Left lung (tissue), 10 donors: ENCODE measurements around the gene PLPP3. TPM values are rescaled to one million over a fixed set of nuclear protein-coding genes. Genes with fewer than 3 reads are reported as not detected.

ENCODE experiments used
- ATAC-seq: fragments of 200-7000 bp; cut with Tn5 transposase; one replicate; pipeline ENCODE4 v1.9.1; 2020; ENCODE audit warnings: moderate library complexity
- DNase-seq, 4 donors: peaks; one replicate each; pipeline ENCODE4 v3.0.0-alpha.2; 2013 to 2020
- H3K27ac ChIP-seq, 2 donors: fragments of 200-600 bp; sonication (generic) in 1 of 2; one replicate each; pipeline versions ENCODE4 v1.5.0 to v1.8.0; 2020 to 2021
- H3K27me3 ChIP-seq, 2 donors: fragments of 200-600 bp; sonication (generic) in 1 of 2; one replicate each; pipeline versions ENCODE4 v1.5.0 to v1.8.0; 2020 to 2021
- H3K36me3 ChIP-seq, 2 donors: fragments of 200-600 bp; sonication (generic) in 1 of 2; one replicate each; pipeline versions ENCODE4 v1.5.0 to v1.8.0; 2020 to 2021
- H3K4me1 ChIP-seq, 2 donors: fragments of 200-600 bp; one replicate each; pipeline ENCODE4 v1.8.0; 2021
- H3K4me3 ChIP-seq, 2 donors: fragments of 200-600 bp; sonication (generic) in 1 of 2; one replicate each; pipeline versions ENCODE4 v1.5.0 to v1.8.0; 2020 to 2021; ENCODE audit warnings: mild to moderate bottlenecking in 1 of 2
- H3K9me3 ChIP-seq, 2 donors: fragments of 200-600 bp; sonication (generic) in 1 of 2; one replicate each; pipeline versions ENCODE4 v1.5.0 to v1.8.0; 2020 to 2021
- CTCF ChIP-seq, 2 donors: fragments of 200-600 bp; sonication (generic) in 1 of 2; IDR thresholded peaks; one replicate each; pipeline versions ENCODE4 v1.5.0 to v1.8.0; 2021; ENCODE audit warnings: antibody characterized with exemption in 2 of 2
- intact Hi-C, 2 donors: fragments of 100-400 bp; cut with DNase I; formaldehyde crosslinking; loops; one replicate each; pipeline versions ENCODE4 v1.11.2 to v1.14.2; 2022
- polyA plus RNA-seq, 6 donors: library from polyadenylated mRNA; unstranded; fragments of 120-200 nt; gene quantifications; one replicate each; pipeline ENCODE4 v1.2.1, GENCODE V29; 2013; ENCODE audit not compliant: insufficient read length in 6 of 6
- total RNA-seq, 2 donors: library from RNA; stranded (reverse); fragmentation: NEBNext Ultra II Directional; extraction: Animal tissue kit (Norgen Biotek cat#: 25700); gene quantifications; one replicate each; pipeline ENCODE4 v1.2.1, GENCODE V29; 2021
- donor health status: DM: no; HTN: yes; CAD: no.
- donor health status: DM: no; HTN: no; CAD: no.

The PLPP3 gene
- total and polyA plus RNA-seq, 8 donors: 44.5 to 145 (median 115) TPM

DNA sequence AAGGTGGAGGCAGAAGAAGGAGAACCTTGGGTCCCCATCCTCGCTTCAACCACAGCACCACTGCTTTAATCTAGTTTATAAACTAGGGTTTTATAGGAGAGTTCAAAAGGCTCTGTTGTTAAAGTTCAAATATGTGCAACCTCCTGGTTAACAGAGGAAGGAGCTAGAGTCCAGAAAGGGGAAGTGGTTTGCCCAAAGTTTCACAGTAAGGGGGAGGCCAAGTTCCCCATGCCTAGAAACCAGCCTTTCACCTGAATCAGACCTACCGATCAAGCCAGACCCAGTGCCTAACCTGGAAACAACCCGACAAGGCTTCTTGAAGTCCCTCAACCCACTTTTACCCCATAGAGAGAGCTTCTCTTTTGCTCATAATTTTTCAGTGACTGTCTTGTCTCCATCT lies 106.5 kb downstream of the PLPP3 start:
- Histone ChIP-seq H3K4me3 (no peak overlapping the region), H3K27me3 (peaks cover 0 to 10% of the 10 kb centered on the region in 2 donors), H3K9me3 (no peaks in the 10 kb centered on the region), H3K36me3 (no peaks in the 10 kb centered on the region), H3K27ac (peak overlapping the region in 1 of 2 donors; percentile 43), H3K4me1 (peaks cover 10 to 73% of the 10 kb centered on the region in 2 donors)
- DNase-seq (no peak), ATAC-seq (no peak)
- TF ChIP-seq CTCF (IDR thresholded peaks at IDR 0.05): no peak
- intact Hi-C loops: no loop called here

DNA sequence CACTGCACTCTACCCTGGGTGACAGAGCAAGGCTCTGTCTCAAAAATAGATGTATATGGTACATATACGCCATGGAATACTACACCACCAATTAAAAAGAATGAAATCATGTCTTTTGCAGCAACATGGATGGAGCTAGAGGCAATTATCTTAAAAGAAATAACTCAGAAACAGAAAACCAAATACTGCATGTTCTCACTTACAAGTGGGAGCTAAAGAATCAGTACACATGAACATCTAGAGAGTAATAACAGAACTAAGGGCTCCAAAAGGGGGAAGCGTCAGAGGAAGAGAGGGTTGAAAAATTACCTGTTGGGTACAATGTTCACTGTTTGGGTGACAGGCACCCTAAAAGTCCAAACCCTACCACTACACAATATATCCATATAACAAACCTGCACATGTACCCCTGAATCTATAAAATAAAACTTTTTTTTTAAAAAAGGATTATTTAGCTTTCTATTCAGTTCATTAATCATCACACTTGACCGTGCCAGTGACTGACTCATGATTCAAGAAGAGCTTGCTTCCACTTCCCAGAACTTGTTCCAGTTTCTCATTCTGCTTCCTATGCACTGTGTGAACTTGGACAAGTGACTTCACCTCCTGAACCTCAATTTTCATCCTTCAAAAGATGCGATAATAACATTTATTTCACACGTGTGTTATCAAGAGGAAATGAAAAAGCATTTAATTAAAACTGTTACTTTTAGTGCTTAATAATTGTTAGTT lies 109.6 kb downstream of the PLPP3 start:
- intact Hi-C loops: no loop called here
- TF ChIP-seq CTCF (IDR thresholded peaks at IDR 0.05): no peak
- no peak overlapping the region for H3K4me3 ChIP-seq
- H3K27ac ChIP-seq: peak overlapping the region in 1 of 2 donors; percentile 66
- peaks cover 10 to 76% of the 10 kb centered on the region in 2 donors for H3K4me1 ChIP-seq
- no peaks in the 10 kb centered on the region for H3K36me3 ChIP-seq
- ATAC-seq (peak; percentile 79), DNase-seq (no peak)
- H3K27me3 ChIP-seq: no peaks in the 10 kb centered on the region
- H3K9me3 ChIP-seq: no peaks in the 10 kb centered on the region

- H3K9me3 ChIP-seq: no peaks in the 10 kb centered on the region
- ATAC-seq (no peak), DNase-seq (peak in 1 of 4 donors; percentile 59)
- H3K4me1 ChIP-seq: peaks cover 10 to 65% of the 10 kb centered on the region in 2 donors
- intact Hi-C loops: no loop called here
- no peaks in the 10 kb centered on the region for H3K36me3 ChIP-seq
- H3K4me3 ChIP-seq: no peak overlapping the region
- H3K27me3 ChIP-seq: no peaks in the 10 kb centered on the region
- no peak for TF ChIP-seq CTCF (IDR thresholded peaks at IDR 0.05)
- no peak overlapping the region for H3K27ac ChIP-seq
Observed at GRCh38 chr1:56468518-56468917, 110.8 kb downstream of the PLPP3 start.

DNA sequence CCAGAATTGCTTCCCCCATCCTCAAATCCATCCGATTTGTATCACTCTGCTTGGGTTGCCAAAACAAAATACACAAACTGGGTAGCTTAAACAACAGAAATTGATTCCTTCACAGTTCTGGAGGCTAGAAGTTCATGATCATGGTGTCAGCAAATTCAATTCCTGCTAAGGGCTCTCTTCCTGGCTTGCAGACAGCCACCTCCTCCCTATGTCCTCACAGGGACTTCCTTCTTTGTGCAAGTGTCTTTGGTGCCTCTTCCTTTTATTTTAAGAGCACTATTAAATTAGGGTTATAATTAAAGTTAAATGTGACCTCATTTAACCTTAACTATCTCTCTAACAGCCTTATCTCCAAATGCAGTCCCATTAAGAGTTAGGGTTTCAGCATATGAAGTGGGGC lies 112.8 kb downstream of the PLPP3 start:
- DNase-seq (no peak), ATAC-seq (peak; percentile 9)
- TF ChIP-seq CTCF (IDR thresholded peaks at IDR 0.05): no peak
- intact Hi-C loops: no loop called here
- Histone ChIP-seq H3K9me3 (no peaks in the 10 kb centered on the region), H3K27ac (peak overlapping the region in 1 of 2 donors; percentile 39), H3K36me3 (no peaks in the 10 kb centered on the region), H3K4me3 (no peak overlapping the region), H3K27me3 (no peaks in the 10 kb centered on the region), H3K4me1 (peaks cover 10 to 46% of the 10 kb centered on the region in 2 donors)

- intact Hi-C loops: no loop called here
- H3K9me3 ChIP-seq: no peaks in the 10 kb centered on the region
- no peak for TF ChIP-seq CTCF (IDR thresholded peaks at IDR 0.05)
- H3K4me1 ChIP-seq: peaks cover 0 to 23% of the 10 kb centered on the region in 2 donors
- H3K27me3 ChIP-seq: no peaks in the 10 kb centered on the region
- H3K4me3 ChIP-seq: no peak overlapping the region
- no peak overlapping the region for H3K27ac ChIP-seq
- ATAC-seq (no peak), DNase-seq (no peak)
- no peaks in the 10 kb centered on the region for H3K36me3 ChIP-seq
Observed at GRCh38 chr1:56464294-56464693, 115.1 kb downstream of the PLPP3 start.
